ENCODE data around the gene DECR2.

DECR2 gene

DNA sequence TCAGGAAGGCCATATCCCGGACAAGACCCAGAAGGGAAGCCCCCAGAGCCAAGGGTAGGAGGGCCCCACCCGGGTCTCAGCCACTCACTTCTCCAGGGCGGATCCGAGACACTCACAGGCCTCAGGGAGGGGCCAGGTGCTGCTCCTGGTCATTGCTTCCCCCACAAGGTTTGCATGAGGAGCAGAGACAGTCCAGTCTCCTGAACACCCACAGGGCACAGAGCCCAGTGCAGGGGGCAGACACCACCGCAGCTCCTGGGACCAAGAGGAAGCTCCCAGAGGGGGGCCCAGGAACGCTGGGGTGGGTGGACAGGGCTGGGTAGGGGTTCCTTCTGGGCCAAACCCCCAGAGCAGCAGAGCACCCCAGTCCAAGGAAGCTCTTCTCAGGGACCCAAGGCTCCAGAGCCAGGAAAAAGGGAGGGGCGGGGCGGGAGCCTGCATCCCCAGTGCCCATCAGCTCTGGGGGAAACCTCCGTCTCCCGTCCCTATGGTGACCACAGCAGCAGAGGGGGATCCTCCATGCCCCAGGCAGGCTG, 30.6 kb upstream of the DECR2 start:
- TF ChIP-seq ZNF70 (CRISPR knock-in tag; IDR thresholded peaks at IDR 0.05): no peak
- no peak for TF ChIP-seq ZC3H10 (CRISPR knock-in tag; IDR thresholded peaks at IDR 0.05)
- TF ChIP-seq PPARA (CRISPR knock-in tag; IDR thresholded peaks at IDR 0.05; ENCODE audit: borderline replicate concordance): no peak
- TF ChIP-seq ESRRG (CRISPR knock-in tag; IDR thresholded peaks at IDR 0.05): no peak
- TF ChIP-seq BACH2 (CRISPR knock-in tag; IDR thresholded peaks at IDR 0.05; ENCODE audit: borderline replicate concordance): no peak
- no peak for TF ChIP-seq TCF4 (CRISPR knock-in tag; IDR thresholded peaks at IDR 0.05; ENCODE audit: borderline replicate concordance)
- TF ChIP-seq, protein P1, sequence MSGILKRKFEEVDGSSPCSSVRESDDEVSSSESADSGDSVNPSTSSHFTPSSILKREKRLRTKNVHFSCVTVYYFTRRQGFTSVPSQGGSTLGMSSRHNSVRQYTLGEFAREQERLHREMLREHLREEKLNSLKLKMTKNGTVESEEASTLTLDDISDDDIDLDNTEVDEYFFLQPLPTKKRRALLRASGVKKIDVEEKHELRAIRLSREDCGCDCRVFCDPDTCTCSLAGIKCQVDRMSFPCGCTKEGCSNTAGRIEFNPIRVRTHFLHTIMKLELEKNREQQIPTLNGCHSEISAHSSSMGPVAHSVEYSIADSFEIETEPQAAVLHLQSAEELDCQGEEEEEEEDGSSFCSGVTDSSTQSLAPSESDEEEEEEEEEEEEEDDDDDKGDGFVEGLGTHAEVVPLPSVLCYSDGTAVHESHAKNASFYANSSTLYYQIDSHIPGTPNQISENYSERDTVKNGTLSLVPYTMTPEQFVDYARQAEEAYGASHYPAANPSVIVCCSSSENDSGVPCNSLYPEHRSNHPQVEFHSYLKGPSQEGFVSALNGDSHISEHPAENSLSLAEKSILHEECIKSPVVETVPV (CRISPR knock-in tag; IDR thresholded peaks at IDR 0.05): no peak
- TF ChIP-seq ZNF8 (CRISPR knock-in tag; IDR thresholded peaks at IDR 0.05): no peak
- TF ChIP-seq OSR1 (CRISPR knock-in tag; IDR thresholded peaks at IDR 0.05): no peak
- TF ChIP-seq, protein P2, sequence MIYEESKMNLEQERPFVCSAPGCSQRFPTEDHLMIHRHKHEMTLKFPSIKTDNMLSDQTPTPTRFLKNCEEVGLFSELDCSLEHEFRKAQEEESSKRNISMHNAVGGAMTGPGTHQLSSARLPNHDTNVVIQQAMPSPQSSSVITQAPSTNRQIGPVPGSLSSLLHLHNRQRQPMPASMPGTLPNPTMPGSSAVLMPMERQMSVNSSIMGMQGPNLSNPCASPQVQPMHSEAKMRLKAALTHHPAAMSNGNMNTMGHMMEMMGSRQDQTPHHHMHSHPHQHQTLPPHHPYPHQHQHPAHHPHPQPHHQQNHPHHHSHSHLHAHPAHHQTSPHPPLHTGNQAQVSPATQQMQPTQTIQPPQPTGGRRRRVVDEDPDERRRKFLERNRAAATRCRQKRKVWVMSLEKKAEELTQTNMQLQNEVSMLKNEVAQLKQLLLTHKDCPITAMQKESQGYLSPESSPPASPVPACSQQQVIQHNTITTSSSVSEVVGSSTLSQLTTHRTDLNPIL (CRISPR knock-in tag; IDR thresholded peaks at IDR 0.05; ENCODE audit: low read depth): no peak
- TF ChIP-seq ZFP30 (CRISPR knock-in tag; IDR thresholded peaks at IDR 0.05): no peak
- TF ChIP-seq SNAI2 (CRISPR knock-in tag; IDR thresholded peaks at IDR 0.05): no peak
- no peak for TF ChIP-seq TSHZ2 (CRISPR knock-in tag; IDR thresholded peaks at IDR 0.05)

GRCh38 chr16:371515-372301, 30.0 kb upstream of the DECR2 start:
- TF ChIP-seq ZFP30 (CRISPR knock-in tag; IDR thresholded peaks at IDR 0.05) (no peak), SNAI2 (CRISPR knock-in tag; IDR thresholded peaks at IDR 0.05) (no peak), CSDC2 (CRISPR knock-in tag; IDR thresholded peaks at IDR 0.05) (no peak), ZNF70 (CRISPR knock-in tag; IDR thresholded peaks at IDR 0.05) (no peak), BACH2 (CRISPR knock-in tag; IDR thresholded peaks at IDR 0.05; ENCODE audit: borderline replicate concordance) (no peak), ZNF565 (CRISPR knock-in tag; conservative IDR thresholded peaks at IDR 0.05; ENCODE audit: low read depth) (no peak), GLIS3 (CRISPR knock-in tag; IDR thresholded peaks at IDR 0.05) (no peak), PPARA (CRISPR knock-in tag; IDR thresholded peaks at IDR 0.05; ENCODE audit: borderline replicate concordance) (no peak), TCF4 (CRISPR knock-in tag; IDR thresholded peaks at IDR 0.05; ENCODE audit: borderline replicate concordance) (no peak), ZNF8 (CRISPR knock-in tag; IDR thresholded peaks at IDR 0.05) (no peak), ISL1 (CRISPR knock-in tag; IDR thresholded peaks at IDR 0.05) (no peak), ESRRG (CRISPR knock-in tag; IDR thresholded peaks at IDR 0.05) (no peak), ZC3H10 (CRISPR knock-in tag; IDR thresholded peaks at IDR 0.05) (no peak)
- TF ChIP-seq, protein P3, sequence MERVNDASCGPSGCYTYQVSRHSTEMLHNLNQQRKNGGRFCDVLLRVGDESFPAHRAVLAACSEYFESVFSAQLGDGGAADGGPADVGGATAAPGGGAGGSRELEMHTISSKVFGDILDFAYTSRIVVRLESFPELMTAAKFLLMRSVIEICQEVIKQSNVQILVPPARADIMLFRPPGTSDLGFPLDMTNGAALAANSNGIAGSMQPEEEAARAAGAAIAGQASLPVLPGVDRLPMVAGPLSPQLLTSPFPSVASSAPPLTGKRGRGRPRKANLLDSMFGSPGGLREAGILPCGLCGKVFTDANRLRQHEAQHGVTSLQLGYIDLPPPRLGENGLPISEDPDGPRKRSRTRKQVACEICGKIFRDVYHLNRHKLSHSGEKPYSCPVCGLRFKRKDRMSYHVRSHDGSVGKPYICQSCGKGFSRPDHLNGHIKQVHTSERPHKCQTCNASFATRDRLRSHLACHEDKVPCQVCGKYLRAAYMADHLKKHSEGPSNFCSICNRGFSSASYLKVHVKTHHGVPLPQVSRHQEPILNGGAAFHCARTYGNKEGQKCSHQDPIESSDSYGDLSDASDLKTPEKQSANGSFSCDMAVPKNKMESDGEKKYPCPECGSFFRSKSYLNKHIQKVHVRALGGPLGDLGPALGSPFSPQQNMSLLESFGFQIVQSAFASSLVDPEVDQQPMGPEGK (CRISPR knock-in tag; IDR thresholded peaks at IDR 0.05; ENCODE audit: borderline replicate concordance): no peak
- TF ChIP-seq, protein P1 (CRISPR knock-in tag; IDR thresholded peaks at IDR 0.05): no peak
- TF ChIP-seq, protein P4, sequence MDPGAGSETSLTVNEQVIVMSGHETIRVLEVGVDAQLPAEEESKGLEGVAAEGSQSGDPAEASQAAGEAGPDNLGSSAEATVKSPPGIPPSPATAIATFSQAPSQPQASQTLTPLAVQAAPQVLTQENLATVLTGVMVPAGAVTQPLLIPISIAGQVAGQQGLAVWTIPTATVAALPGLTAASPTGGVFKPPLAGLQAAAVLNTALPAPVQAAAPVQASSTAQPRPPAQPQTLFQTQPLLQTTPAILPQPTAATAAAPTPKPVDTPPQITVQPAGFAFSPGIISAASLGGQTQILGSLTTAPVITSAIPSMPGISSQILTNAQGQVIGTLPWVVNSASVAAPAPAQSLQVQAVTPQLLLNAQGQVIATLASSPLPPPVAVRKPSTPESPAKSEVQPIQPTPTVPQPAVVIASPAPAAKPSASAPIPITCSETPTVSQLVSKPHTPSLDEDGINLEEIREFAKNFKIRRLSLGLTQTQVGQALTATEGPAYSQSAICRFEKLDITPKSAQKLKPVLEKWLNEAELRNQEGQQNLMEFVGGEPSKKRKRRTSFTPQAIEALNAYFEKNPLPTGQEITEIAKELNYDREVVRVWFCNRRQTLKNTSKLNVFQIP (CRISPR knock-in tag; IDR thresholded peaks at IDR 0.05; ENCODE audit: borderline replicate concordance, low read depth): no peak

More for the DNA sequence above, 30.6 kb upstream of the DECR2 start:
- ATAC-seq: peak; percentile 3; the same call in 2 of the 3 replicates

More at GRCh38 chr16:371515-372301, 30.0 kb upstream of the DECR2 start:
- no peak for ATAC-seq

Measured in SK-N-SH treated with all-trans-retinoic acid at 6 μM for 48 hours (cell line).